ENCODE results near the gene ZDHHC14.

The ZDHHC14 gene

DNA sequence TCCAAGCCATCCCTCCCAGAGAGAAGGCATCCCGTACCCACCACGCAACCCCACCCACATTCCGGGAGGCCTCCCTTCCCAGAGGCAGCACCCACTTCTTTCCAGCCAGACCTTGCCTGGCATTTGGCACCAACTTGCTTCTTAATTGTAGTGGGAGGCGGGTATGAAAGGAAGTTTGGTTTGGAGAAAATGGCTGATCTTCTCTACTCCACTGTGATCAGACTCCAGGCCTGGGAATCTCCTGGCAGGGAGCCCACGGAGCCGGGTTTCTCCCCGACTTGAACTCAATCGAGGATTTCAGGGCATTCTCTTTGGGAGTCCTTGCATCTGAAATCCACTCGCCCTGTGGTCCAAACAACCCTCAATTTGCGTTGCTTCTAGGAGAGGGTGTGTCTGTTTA is 107.1 kb downstream of the ZDHHC14 start:
- in situ Hi-C loops (cut with HindIII; ENCODE audit: low sequenced_read_pairs), result no loop called here

DNA sequence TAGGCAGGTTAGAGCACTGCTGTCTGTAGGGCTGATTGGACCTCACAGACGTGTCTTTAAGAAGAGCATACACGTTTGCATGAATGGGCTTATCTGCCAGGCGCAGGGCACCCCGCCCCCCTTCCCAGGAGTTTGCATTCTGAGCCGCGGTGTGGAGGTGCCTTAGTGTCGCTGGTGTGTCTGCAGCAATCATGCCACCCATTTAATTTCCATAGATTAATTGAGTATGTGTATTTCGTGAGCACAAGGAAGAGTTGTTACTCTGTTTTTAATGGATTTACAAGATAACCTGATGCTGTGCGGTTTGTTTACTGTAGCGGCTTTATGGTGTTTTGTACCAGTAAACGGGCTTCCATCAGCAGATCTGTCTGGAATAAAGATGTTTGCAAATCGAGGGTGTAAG is 107.7 kb downstream of the ZDHHC14 start:
- in situ Hi-C loops (cut with HindIII; ENCODE audit: low sequenced_read_pairs), result no loop called here

DNA sequence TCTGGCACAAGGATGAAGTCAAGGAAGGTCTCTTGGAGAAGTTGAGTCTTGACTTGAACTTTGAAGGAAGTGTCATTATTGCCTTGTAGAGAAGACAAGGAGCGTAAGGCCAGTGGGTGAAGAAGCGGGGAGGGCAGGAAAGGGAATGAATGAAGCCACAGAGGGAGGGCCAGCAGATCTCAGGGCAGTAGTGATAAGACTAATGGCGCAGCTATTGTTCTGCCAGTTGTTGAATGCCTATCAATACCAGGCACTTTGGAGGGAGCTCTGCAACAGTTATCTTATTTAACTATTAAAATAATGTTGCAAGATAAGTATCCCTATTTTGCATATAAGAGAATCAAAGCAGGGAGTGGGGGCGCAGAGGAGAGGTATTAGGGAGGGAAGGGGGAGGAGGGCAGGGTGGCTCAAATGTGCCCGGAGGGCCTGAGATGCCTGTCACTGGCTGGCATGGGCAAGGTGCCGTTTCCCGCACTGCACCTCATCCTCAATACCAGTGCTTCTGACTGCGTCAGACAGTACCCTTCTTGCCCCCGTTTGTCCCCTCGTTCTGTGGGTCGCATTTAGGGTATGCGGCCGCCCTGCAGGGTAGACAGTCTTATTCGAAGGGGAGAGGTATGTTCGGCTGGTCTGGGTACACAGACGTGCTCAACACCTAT is 109.8 kb downstream of the ZDHHC14 start:
- in situ Hi-C loops (cut with HindIII; ENCODE audit: low sequenced_read_pairs), result no loop called here

DNA sequence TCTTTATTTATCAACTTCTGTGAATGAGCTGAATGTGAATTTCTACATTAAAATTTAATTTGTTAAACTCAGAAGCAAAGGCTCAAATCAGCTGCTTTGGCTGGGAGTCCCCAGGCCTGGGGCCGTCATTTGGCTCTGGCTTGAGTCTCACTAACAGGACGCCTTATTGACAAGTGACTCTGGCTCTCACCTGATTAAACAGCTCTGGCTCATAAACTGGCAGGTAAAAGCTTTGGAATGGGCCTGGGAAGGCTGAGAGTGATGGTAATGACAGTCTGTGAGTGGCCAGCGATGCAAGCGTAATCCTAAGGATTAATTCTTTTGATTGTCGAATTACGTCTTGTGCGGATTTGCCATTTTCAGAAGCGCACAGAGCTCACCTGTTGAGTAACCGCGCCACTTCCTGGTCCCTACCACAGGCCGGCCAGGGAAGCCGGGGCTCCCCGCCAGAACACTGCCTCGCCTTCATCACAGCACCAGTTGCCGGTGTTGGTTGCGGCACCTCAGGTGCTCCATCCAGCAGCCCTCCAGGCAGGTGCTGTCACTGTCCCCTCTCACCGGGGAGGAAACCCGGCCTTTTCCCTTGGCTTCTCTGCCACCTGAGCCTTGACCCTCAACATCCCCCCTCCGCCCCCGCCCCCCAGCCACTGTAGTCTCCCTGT is 110.7 kb downstream of the ZDHHC14 start:
- in situ Hi-C loops (cut with HindIII; ENCODE audit: low sequenced_read_pairs), result no loop called here

DNA sequence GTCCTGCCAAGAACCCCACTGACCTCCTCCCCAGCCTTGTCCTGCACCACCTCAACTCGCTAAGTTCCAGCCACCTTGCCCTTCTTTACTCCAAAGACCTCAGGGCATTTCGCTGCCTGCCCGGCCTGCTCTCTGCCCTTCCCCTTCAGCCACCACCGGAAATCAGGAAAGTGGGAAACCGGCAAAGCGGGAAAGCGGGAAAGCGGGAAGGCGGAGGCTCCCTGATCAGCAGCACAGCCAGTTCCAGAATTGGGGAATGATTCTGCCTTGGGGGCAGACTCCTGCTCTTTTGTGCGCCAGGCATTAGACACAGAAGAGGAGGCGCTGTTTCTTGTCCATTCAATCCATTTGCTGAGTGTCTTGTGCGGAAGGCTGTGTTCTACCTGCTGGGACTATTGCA is 111.3 kb downstream of the ZDHHC14 start:
- in situ Hi-C loops (cut with HindIII; ENCODE audit: low sequenced_read_pairs), result no loop called here

DNA sequence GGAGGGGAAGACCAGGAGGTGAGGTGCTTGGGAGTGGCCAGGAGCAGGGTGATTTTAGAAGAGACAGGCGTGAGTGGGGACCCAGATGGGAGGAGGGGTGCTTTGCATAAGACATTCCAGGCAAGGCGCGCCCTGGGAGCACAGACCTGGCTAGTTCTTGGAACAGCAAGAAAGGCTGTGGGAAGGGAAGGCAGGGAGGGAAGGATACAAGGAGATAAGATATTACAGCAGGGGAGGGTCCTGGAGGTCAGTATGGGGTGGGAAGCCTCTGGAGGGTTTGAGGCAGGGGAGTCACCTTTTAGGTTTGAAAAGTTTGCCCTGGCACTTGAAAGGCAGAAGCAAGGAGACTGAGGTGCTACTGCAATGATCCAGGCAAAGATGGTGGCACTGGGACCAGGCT is 111.8 kb downstream of the ZDHHC14 start:
- in situ Hi-C loops (cut with HindIII; ENCODE audit: low sequenced_read_pairs), result no loop called here

DNA sequence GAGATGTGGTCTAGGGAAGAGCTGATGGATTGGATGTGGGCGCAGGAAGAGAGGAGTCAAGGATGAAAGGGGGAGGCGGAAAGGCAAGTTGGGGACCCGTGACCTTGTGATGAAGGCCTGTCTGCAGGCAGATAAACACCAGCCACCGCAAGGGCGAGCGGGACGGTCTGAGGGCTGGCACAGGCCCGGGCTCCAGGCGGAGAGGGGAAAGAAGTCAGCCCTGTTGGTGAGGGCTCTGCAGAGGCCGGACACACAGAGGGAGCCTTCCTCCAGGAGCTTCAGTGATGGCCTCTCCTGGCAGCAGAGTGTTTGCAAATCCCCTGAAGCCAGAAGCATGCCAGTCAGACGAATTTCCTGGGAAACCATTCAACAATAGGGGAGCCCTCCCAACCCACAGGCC is 112.2 kb downstream of the ZDHHC14 start:
- in situ Hi-C loops (cut with HindIII; ENCODE audit: low sequenced_read_pairs), result no loop called here

DNA sequence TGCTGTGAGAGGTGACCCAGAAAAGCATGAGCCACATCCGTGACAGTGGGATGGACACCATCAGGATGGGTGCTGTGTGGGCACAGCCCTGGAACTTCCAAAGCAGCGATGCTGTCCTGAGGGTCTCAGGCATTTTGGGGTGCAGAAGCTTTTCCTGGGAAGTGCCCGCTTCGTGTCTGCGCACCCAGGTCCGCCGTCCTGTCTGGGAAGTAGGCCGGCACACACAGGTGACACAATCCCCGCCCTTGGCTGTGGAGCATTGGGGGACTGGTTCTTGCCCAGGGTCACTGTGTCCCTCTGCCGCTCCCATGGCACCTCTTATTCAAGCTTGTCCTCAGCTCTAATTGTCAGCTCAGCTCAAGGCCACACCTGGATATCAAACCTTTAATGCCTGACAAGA is 112.6 kb downstream of the ZDHHC14 start:
- in situ Hi-C loops (cut with HindIII; ENCODE audit: low sequenced_read_pairs), result no loop called here

DNA sequence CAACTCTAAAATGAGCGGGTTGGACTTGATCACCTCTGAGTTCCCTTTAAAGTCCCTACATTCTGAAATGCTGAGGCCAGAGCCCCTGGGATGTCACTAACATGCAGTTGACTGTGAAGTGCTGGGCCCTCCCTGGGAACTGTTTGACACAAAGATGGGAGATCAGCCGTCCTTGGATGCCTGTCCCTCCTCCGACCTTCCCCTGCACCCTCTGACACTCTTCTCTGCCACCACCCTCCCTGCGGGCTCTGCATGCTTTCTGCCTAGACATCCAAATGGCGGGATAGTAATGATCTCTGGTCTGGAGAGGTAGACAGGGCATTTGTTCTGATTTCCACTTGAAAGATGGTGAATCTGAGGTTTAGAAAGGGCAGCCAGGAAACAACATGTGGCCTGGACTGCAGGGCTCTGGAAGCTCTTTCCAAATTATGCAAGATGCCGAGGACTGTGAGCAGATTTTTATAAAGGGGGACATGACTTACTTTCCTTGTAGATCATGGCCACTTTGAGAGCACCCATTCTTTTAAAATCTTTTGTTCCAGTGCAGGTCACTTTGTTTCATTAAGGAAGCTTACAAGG is 113.2 kb downstream of the ZDHHC14 start:
- in situ Hi-C loops (cut with HindIII; ENCODE audit: low sequenced_read_pairs), result no loop called here

DNA sequence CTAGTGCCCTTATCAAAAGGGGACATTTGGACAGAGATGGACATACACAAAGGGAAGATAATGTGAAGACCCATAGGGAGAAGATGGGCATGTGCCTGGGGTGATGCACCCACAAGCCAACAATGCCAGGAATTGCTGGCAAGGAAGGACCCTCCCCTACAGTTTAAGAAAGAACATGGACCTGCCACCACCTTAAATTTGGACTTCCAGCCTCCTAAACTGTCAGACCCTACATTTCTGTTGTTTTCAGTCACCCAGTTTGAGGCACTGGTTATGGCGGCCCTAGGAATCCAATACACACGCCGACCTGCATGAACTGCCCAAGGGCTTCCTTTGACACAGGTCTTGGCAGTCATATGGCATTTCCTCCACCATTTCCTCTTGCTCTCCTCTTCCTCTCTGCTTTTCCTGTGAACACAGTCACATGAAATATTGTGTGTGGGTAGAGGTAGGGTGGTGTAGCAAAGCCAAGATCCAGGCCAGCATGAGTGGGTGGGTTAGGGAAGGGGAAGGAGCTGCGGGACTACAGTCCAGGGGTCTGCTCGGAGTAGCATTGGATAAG is 115.6 kb downstream of the ZDHHC14 start:
- in situ Hi-C loops (cut with HindIII; ENCODE audit: low sequenced_read_pairs), result no loop called here

DNA sequence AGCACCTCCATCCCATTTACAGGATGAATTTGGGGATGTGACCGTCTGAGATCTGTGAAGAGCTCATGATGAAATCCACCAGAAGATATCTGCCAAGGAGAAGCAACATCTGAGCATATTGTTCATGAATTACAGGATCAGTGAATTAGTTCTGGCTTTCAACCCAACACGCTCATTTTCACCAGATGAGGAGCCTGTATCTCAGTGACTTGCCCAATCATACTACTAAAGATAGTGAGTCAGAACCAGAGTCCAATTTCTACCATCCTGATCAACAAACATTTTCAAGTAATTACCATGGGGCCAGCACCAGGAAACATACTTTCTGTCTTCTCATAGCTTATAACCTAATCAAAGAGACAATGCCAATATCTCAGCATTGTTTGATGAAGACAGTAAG is 116.6 kb downstream of the ZDHHC14 start:
- in situ Hi-C loops (cut with HindIII; ENCODE audit: low sequenced_read_pairs), result no loop called here

DNA sequence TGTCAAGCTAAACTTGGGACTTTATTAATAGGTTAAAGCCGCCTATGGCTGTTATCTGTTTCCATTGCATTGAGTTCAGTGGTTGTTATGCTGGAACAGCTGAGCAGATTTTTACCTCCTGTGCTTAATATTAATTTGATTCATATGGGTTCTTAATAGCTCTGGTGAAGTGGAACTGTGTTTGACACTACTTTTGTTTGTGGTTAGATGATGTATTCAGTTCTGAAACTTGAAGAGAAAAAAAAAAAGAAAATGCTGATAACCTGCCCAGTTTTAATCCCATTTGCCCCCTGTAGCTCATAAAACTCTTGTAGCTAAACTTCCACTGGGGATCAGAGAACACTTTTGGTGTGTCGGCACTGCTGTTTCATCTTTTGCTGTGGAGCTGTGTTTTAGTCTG is 117.8 kb downstream of the ZDHHC14 start:
- in situ Hi-C loops (cut with HindIII; ENCODE audit: low sequenced_read_pairs), result no loop called here

DNA sequence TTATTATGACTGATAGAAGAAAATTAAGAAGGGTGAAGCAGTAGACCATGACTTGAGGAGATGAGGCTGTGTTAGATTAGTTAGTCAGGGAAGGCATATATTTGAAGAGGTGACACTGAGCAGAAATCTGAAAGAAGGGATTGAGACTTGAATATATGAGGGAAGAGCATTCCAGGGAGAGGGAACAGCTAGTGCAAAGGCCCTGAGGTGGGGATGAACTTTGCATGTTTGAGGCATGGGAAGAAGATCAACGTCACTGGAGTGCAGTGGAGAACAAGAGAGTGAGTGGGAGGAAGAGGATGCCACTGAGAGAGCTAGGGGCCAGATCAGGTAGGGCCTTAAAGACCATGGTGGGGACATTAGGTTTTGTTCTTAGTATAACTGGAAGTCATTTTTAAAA is 119.0 kb downstream of the ZDHHC14 start:
- in situ Hi-C loops (cut with HindIII; ENCODE audit: low sequenced_read_pairs), result no loop called here

DNA sequence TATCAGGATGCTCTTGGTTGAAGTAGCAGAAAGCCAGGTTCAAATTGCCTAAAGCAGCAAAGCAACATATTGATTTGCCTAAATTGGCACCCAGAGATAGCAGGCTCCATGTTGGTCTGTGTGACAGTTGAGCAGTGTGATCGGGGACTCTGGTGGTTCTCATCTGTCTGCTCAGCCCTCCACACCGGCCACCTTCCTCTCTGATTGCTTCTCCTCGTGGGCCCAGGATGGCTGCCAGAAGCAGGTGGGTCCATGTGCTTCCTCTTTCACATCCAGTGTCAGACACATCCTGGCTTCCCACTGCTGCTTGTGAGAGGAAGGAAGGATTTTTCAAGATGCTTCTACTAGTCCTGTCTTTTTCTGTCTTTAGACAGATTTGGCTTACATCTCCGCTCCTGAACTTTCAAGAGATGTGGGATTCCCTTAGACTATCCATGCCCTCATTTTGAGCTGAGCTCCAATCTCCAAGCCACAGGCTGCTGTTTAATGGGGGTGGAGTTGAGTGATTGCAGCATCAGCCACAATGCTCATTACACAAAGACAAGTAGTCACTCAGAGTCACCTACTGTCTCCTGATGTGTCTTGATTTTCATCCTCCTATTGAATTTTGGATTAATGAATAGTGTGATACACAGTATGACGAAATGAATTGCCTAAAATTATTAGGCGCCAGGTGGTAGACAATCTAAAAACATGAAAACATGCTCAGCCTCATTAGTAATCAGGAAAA is 122.2 kb downstream of the ZDHHC14 start:
- in situ Hi-C loops (cut with HindIII; ENCODE audit: low sequenced_read_pairs), result no loop called here

DNA sequence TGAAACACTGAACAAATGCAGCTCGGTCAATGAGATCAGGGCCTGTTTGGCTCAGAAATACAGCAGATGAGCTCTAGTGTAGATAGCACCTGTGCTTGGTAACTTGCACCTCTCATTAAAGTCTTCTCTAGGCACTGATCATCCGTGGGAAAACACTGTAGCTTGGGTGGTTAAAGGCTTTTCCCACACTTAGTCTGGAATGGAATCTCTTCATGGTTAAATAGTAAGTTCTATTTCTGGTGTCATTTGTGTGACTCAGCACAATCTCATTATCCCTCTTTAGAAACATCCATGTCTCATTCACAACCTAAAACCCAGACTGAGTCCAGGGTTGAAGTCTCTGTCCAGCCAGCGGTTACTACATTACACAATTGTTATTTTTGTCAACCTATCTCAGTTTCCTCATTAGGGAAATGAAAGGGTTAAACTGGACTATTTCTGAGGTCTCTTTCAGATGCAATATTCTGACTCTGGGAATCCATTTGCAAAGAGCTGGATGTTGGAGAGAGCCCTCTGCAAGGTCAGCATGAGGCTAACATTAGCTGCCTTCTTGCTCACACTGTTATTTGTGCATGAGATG is 125.0 kb downstream of the ZDHHC14 start:
- in situ Hi-C loops (cut with HindIII; ENCODE audit: low sequenced_read_pairs), result no loop called here

DNA sequence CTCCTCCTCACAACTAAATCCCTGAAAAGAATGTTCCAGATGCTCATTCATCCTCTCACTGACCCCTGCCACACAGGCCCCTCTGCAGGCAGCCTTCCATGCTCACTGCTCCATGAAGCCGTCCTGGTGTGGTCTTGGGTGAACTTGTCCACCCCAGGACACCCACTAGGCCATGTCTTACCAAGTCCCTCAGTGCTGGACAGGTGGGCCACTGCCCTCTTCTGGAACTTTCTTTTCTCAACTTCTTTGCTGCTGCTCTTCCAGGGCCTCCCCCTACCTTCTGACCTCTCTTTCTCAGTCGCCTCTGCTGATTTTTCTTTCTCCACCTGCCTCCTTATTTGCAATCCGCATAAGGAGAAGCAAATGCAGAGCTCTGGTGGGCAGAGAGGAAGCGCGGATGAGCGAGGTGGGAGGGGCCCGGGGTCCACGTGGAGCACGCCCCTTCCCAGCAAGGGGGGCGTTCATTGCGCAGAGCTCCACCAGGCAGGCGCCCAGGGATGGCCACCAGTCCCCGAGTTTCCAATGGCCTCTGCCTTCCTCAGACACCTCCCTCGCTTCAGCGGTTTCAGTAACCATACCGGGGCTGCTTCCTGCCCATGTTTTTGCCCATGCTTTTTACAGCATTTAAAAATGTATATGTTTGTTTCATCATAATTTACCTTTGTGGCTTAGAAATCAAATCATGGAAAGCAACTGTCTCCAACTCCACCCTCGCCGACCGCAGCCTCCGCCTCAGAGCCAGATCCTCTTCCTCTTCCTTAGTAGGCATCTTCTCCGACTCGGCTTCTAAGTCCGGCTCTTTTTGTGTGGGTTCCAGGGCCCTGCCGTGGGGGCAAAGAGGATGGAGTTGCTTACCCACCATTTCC is 129.6 kb downstream of the ZDHHC14 start:
- in situ Hi-C loops (cut with HindIII; ENCODE audit: low sequenced_read_pairs), result no loop called here

DNA sequence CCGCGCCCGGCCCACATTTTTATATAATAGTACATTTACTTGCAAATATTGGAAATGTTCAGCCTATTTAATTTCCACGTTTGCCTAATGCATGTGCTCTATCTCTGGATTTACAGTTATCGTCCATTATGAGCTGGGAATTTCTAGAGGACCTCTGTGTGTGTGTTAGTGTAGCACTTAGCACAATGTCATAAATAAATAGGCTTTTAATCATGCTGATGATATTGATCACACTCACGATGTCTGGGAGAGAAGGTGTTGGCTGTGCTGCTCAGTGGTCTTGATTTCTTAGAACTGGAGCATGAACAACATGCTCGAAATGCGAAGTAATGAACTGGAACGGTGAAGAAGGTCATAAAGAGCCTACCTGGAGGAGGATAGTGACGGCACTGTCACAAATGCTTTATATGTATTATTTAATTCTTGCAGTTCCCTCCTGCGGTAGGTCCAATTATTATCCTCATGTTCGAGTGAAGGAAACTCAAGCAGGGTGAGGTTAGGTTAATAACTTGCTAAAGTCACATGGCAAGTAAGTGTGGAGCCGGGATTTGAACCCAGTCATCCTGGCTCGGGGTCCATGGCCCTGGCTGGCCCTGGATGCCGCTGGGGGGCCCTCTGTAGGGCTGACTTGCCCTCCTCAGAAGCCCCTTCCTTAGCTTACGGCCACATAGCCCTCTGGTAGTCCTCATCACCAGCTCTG is 130.8 kb downstream of the ZDHHC14 start:
- in situ Hi-C loops (cut with HindIII; ENCODE audit: low sequenced_read_pairs), result no loop called here

DNA sequence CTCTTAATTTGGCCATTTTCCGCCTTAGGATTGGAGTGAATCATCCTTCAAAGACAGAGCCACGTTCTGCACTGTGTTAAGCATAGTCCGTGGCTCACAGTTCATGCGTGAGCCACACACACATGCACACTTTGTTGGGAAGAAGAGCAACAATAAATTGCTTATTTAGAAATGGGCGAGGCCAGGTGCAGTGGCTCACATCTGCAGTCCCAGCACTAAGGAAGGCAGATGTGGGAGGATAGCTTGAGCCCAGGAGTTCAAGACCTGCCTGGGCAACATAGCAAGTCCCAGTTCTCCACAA is 131.3 kb downstream of the ZDHHC14 start:
- in situ Hi-C loops (cut with HindIII; ENCODE audit: low sequenced_read_pairs), result no loop called here

DNA sequence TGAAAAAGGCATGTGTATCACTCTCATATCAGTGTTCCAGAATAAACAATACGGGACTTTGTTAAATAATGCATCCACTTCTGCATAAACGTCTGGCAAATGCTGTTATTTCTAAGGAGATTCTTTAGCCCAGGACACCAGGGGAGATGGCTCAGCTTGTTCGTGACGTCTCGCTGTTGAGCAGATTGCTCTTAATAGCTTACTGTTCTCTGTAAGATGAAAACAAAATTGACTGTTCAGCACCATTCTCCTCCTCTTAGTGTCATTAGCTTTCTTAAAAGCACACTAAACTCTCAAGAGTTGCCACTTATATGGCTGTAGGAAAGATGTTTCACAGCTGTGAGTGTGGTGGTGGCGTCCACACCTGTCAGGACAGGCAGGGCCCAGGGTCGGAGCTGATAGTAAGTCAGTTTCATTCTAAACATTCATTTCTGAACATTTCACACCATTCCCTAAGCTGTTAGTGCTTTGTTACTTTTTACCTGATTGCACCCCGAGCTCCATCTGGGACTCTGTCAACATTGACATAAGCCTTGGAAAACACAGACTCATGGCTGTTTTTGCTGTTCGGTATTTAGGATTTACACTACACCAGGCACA is 132.1 kb downstream of the ZDHHC14 start:
- in situ Hi-C loops (cut with HindIII; ENCODE audit: low sequenced_read_pairs), result no loop called here
